BJ (cell line): Measurements from ENCODE around the gene METTL17. TPM values are rescaled to one million over a fixed set of nuclear protein-coding genes. Genes with fewer than 3 reads are reported as not detected.

Experiments used
- CTCF ChIA-PET: fragments of 350-600 bp; formaldehyde crosslinking; extraction: SDS; loops from one replicate; lab custom pipeline; 2021; ENCODE audit warnings: antibody characterized with exemption, inconsistent platforms; lab: Yijun Ruan, JAX
- POLR2A ChIA-PET: fragments of 300-600 bp; sonication (Branson Sonifier 250); formaldehyde crosslinking; extraction: SDS; loops from one replicate; lab custom pipeline; 2021; ENCODE audit warnings: antibody characterized with exemption; lab: Charles Lee
- DNase-seq: peaks from one replicate; pipeline ENCODE4 v3.0.0-alpha.2; 2011; ENCODE audit warnings: low read depth
- H3K27me3 ChIP-seq: 2 replicates; pipeline ENCODE4 v1.6.0; 2011; ENCODE audit warnings: low read length; ENCODE audit not compliant: control insufficient read depth, insufficient read depth
- H3K36me3 ChIP-seq: 2 replicates; pipeline ENCODE4 v1.5.1; 2011; ENCODE audit warnings: low read length; ENCODE audit not compliant: control insufficient read depth, insufficient read depth
- H3K4me3 ChIP-seq: 2 replicates; pipeline ENCODE4 v1.5.1; 2011; ENCODE audit warnings: low read depth, mild to moderate bottlenecking, control low read depth, low read length
- polyA plus RNA-seq: library from polyadenylated mRNA; depleted of rRNA; stranded (reverse); fragments of >200 nt; gene quantifications from 2 replicates; pipeline ENCODE4 v1.2.3, GENCODE V29; 2011
- TF ChIP-seq, protein P1 (sequence below): IDR thresholded peaks from 2 replicates; pipeline ENCODE4 v1.5.1; 2011; ENCODE audit warnings: low read depth, mild to moderate bottlenecking, control low read depth, inconsistent platforms, low read length, moderate library complexity; ENCODE audit not compliant: insufficient read depth

The METTL17 gene
- polyA plus RNA-seq, 1 experiment: 56.2 TPM

DNA sequence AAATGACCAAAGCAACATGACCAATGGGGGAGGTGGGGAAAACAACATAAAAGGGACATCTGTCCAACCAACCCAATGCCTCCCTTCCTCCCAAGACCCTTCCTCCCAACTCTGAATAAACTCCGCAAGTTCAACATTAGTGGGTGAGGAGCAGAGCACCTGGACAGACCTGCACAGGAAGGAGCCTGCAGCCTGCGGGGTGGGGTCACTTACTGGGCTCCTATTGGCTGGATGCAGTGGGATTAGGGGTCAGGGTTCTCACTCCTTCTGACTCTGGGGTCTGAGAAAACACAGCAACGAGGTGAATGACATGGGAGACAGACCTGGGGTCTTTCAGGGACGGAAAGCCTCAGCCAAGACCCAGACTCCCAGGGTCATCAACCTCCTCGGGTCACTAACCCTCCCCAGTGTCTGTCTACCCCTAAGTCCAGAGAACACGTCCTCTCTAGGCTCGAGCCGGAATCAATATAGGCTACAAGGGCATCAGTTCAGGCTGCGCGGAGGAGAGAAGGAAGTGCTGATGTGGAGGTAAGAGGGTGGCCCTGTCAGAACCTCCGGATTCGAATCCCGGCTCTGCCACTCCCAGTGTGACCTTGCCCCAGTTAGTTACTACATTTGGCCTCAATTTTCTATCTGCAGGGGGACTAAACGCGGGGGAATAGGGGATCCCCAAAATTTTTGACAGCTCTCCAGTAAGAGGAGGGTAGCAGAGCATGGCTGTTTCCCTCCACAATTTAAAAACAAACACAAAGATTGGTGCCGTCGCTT lies 34.2 kb downstream of the METTL17 start:
- H3K36me3 ChIP-seq: no peaks in the 10 kb centered on the region
- DNase-seq: no peak
- H3K27me3 ChIP-seq: peaks cover 42% of the 10 kb centered on the region
- CTCF ChIA-PET: interaction anchor here (1.1 to 15.6 kb wide), 4 partner anchors 9 to 82 kb away, joined by 4 to 233 read pairs (median 15); partner anchors contain the start of genes ARHGEF40 and TMEM253
- TF ChIP-seq, protein P1, sequence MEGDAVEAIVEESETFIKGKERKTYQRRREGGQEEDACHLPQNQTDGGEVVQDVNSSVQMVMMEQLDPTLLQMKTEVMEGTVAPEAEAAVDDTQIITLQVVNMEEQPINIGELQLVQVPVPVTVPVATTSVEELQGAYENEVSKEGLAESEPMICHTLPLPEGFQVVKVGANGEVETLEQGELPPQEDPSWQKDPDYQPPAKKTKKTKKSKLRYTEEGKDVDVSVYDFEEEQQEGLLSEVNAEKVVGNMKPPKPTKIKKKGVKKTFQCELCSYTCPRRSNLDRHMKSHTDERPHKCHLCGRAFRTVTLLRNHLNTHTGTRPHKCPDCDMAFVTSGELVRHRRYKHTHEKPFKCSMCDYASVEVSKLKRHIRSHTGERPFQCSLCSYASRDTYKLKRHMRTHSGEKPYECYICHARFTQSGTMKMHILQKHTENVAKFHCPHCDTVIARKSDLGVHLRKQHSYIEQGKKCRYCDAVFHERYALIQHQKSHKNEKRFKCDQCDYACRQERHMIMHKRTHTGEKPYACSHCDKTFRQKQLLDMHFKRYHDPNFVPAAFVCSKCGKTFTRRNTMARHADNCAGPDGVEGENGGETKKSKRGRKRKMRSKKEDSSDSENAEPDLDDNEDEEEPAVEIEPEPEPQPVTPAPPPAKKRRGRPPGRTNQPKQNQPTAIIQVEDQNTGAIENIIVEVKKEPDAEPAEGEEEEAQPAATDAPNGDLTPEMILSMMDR: no peak
- POLR2A ChIA-PET: no interaction called here
- H3K4me3 ChIP-seq: no peak overlapping the region; the same call in 1 of the 2 replicates

DNA sequence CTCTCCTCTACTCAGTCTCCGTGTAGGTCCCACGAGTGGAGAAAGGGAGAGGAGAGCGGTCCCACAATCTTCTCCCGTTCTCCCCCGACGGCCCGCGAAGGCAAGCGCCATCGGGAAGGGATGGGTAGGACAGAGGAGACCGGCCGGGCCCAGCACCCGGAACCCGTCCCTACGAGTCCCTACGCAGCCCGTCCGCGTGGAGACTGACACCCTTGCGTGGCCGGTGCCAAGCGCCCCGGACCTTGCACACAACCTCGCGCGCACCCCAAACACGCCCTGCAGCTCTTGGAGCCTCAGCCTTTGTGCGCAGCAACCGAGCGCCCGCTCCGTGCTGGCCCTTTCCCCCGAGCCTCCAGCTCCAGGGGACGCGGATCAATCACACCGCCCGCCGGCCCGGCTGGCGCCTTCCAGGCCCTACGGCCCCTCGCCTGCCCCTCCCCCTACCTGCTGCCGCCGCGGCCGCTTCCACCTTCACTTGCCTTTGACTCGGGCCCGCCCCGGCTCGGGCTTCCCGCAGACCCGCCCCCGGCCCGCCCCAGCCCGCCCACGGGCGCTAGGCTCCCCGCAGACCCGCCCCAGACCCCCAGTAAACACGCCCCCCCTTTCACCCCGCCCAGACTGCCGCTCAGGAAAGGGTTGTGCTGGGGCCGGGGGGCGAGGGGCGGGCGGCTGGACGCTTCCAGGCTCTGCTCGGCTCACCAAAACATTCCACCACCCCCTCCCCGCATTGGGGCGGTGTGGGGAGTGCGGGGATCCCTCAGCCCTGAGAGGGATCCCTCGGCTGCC lies 35.0 kb downstream of the METTL17 start, which contains the start of gene NDRG2:
Gene NDRG2 (minus strand): TSS at position 477 of the 786 bp plus-strand sequence. CDS start 1,746 bp downstream, outside the sequence.
- H3K4me3 ChIP-seq: peak within 1 kb of the TSS; percentile 36
- DNase-seq: no peak
- CTCF ChIA-PET: interaction anchor here (2.6 to 15.6 kb wide), 3 partner anchors 10 to 82 kb away, joined by 14 to 233 read pairs (median 16); partner anchors contain the start of gene TMEM253
- H3K36me3 ChIP-seq: no peaks in the 10 kb centered on the region
- POLR2A ChIA-PET: no interaction called here
- TF ChIP-seq, protein P1: no peak
- H3K27me3 ChIP-seq: peaks cover 42% of the 10 kb centered on the region

DNA sequence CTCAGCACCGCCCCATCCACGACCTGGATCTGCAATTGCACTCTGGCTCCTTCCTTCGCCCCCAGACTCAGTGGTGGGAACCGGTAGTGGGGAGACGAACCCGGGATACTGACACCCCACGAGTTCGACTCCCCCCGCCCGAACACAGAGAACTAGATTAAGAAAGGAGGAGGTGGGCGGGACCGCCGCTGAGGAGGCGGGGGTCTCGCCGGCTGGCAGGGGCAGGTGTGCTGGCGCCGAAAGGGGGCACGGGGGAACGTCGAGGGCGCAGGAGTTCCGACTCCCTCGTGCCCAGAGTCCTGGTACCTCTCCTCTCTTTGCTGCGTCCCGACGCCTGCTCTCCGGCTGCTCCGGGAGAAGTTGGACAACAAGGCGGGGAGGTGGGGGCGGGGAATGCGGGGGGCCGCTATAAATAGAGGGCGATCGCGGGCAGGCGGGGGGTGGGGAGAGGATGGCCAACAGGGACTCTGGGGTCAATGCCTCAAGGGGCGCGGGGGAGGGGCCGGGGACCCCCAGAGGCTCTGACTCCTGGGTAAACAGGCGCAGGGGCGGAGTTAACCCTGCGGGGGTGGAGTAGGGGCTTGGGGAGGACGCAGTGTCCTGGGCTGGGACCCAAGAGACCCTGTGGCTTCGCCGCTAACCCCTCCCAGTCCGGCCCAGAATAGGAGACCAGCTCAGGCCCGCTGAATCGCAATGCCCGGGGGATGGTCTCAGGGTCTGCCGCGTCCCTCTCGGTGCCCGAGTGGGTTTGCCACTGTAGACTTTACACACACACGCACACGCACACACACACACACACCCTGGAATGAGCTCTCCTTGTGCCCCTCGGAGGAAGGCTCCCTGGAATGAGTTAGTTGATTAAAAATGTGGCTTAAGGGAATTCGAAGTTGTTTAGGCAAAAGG lies 35.8 kb downstream of the METTL17 start:
- DNase-seq: no peak
- TF ChIP-seq, protein P1: no peak
- ChIA-PET CTCF (interaction anchor here (0.7 to 3.1 kb wide), 5 partner anchors 10 to 67 kb away, joined by 3 to 16 read pairs (median 11); no protein-coding TSS in a partner anchor), POLR2A (no interaction called here)
- Histone ChIP-seq H3K36me3 (no peaks in the 10 kb centered on the region), H3K4me3 (peak overlapping the region; percentile 36), H3K27me3 (peaks cover 42% of the 10 kb centered on the region)

DNA sequence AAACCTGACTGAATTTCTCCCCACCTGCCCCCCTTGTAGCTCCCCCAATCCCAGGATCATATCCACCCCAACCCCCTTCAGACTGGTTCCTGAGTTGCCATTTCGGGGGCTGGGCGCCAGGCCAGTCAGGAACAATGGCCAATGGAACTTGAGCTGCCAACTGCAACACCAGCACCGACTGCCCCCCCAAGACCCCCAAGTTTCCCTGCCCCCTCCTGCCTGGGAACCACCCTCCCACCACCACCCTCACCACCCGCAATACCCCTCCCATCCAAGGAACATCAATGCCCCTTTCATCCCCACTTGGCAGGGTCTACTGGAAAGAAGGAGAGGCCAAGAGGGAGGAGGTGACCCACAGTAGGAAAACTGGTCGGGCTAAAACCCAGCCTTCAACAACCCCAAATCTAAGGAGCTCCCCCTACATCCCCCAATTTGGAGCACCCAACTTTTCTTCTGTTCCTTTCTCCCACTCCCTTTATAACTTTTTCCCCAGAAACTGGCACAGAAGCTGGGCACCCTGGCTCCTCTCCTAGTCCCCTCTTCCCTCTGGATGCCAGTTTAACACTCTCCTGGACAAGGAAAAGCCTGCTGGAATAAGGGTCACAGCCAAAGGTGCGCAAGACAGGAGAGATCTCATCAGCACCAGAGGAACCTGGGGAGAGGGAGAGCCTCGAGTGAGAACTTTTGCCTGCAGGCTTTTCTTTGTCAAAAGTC lies 36.7 kb downstream of the METTL17 start:
- TF ChIP-seq, protein P1: no peak
- POLR2A ChIA-PET: no interaction called here
- Histone ChIP-seq H3K27me3 (peaks cover 41% of the 10 kb centered on the region), H3K4me3 (no peak overlapping the region), H3K36me3 (no peaks in the 10 kb centered on the region)
- DNase-seq: no peak
- CTCF ChIA-PET: interaction anchor here (0.7 to 3.1 kb wide), 4 partner anchors 11 to 66 kb away, joined by 3 to 15 read pairs (median 7); no protein-coding TSS in a partner anchor
